HFFc6 (cell line): ENCODE results near the gene SLC23A2. TPM values are rescaled to one million over a fixed set of nuclear protein-coding genes. Genes with fewer than 3 reads are reported as not detected.

Source experiments
- DNase-seq: peaks from one replicate; pipeline ENCODE4 v3.0.0-alpha.2; 2018
- H3K27ac Mint-ChIP-seq: 2 replicates; pipeline ENCODE4 v1.8.0; 2020; ENCODE audit warnings: mild to moderate bottlenecking, mixed read lengths
- H3K27me3 Mint-ChIP-seq: 2 replicates; pipeline ENCODE4 v1.8.0; 2021; ENCODE audit warnings: mild to moderate bottlenecking, moderate library complexity, mixed read lengths; ENCODE audit not compliant: insufficient read depth
- H3K36me3 Mint-ChIP-seq: 2 replicates; pipeline ENCODE4 v1.8.0; 2021; ENCODE audit warnings: low read depth, mixed read lengths
- H3K4me1 Mint-ChIP-seq: 2 replicates; pipeline ENCODE4 v1.8.0; 2020; ENCODE audit warnings: low read depth, mixed read lengths
- H3K4me3 Mint-ChIP-seq: 2 replicates; pipeline ENCODE4 v1.8.0; 2020; ENCODE audit warnings: mild to moderate bottlenecking, moderate library complexity, mixed read lengths
- H3K9me3 Mint-ChIP-seq: 2 replicates; pipeline ENCODE4 v1.8.0; 2020; ENCODE audit warnings: mild to moderate bottlenecking, mixed read lengths
- total RNA-seq, 6 experiments: library from RNA; stranded (reverse); fragmentation: NEBNext Ultra II Directional; extraction: Animal tissue kit (Norgen Biotek cat#: 25700); gene quantifications; 2 replicates in 1 of 6; 3 replicates in 5 of 6; pipeline ENCODE4 v1.2.3, GENCODE V29; 2021
- TF ChIP-seq, protein P1 (sequence below): fragments of 200-600 bp; sonication (generic); IDR thresholded peaks from 2 replicates; pipeline ENCODE4 v1.5.0; 2021; ENCODE audit warnings: antibody characterized with exemption, mild to moderate bottlenecking

SLC23A2 gene
- total RNA-seq, 6 experiments from 2014 or later: 12.5 to 17.2 (median 15.7) TPM

DNA sequence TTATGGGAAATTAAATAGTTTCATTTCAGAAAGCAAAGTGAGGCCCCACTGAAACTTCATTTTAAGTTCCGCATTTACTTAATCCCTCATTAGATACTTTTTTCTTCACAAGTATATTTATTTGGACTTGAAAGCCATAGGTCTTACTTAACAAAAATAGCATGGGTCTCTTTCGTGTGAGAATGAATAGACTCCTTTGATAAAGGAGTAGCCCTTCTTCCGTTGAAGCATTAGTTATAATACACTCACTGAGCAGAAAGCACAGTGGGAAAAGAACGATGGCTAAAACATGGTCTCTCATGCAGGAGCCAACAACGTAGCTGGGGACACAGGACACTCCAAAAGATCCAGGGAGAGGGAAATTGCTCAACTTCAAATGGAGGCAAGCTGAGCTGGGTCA lies 130.4 kb downstream of the SLC23A2 start:
- TF ChIP-seq, protein P1, sequence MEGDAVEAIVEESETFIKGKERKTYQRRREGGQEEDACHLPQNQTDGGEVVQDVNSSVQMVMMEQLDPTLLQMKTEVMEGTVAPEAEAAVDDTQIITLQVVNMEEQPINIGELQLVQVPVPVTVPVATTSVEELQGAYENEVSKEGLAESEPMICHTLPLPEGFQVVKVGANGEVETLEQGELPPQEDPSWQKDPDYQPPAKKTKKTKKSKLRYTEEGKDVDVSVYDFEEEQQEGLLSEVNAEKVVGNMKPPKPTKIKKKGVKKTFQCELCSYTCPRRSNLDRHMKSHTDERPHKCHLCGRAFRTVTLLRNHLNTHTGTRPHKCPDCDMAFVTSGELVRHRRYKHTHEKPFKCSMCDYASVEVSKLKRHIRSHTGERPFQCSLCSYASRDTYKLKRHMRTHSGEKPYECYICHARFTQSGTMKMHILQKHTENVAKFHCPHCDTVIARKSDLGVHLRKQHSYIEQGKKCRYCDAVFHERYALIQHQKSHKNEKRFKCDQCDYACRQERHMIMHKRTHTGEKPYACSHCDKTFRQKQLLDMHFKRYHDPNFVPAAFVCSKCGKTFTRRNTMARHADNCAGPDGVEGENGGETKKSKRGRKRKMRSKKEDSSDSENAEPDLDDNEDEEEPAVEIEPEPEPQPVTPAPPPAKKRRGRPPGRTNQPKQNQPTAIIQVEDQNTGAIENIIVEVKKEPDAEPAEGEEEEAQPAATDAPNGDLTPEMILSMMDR: no peak
- DNase-seq: no peak
- no peaks in the 10 kb centered on the region for H3K9me3 Mint-ChIP-seq
- H3K4me3 Mint-ChIP-seq: no peak overlapping the region
- H3K27ac Mint-ChIP-seq: no peak overlapping the region
- peaks cover 3% of the 10 kb centered on the region; the same call in 1 of the 2 replicates for H3K27me3 Mint-ChIP-seq
- H3K4me1 Mint-ChIP-seq: no peaks in the 10 kb centered on the region
- peaks cover 32% of the 10 kb centered on the region for H3K36me3 Mint-ChIP-seq

DNA sequence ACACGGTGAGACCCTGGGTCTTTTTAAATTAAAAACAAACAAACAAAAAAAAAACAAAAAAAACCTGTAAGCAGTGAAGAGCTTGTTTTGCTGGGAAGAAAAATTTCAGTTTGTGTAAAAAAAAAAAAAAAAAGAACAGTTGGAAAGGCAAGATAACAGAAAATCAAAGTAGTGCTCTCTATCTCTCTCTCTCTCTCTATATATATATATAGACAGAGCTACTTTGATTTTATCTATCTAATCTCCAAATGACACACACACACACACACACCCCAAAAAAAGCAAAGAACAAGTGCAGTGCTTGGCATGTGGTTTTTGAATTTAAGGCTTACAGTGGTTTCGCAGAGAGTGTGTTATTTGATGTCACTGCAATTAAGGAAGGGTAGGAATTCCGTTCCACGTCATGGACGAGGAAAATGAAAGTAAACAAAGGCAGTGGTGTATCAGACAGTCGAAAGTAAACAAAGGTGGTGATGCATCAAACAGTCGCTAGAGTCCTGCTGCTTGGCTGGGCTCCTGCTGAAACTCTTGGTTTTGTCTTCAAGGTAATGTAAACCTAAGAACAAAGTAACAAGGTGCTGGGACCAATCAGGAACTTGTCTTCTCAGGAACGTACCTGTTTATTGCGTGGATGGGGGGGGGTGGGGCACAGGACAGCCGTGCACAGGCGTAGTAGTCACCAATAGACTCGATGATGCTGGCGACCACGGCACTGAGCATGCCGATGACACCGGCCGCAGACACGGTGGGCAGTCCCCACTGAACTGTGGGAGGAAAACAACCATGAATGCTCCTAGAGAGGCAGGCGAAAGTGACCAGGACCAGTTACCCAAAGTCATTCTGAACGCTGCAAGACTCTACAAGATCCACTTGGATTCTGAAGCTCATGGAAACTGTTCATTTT lies 131.8 kb downstream of the SLC23A2 start:
- TF ChIP-seq, protein P1: no peak
- H3K36me3 Mint-ChIP-seq: peaks cover 32% of the 10 kb centered on the region
- DNase-seq: no peak
- H3K27ac Mint-ChIP-seq: no peak overlapping the region
- H3K4me3 Mint-ChIP-seq: no peak overlapping the region
- no peaks in the 10 kb centered on the region for H3K9me3 Mint-ChIP-seq
- peaks cover 3% of the 10 kb centered on the region; the same call in 1 of the 2 replicates for H3K27me3 Mint-ChIP-seq
- no peaks in the 10 kb centered on the region for H3K4me1 Mint-ChIP-seq

DNA sequence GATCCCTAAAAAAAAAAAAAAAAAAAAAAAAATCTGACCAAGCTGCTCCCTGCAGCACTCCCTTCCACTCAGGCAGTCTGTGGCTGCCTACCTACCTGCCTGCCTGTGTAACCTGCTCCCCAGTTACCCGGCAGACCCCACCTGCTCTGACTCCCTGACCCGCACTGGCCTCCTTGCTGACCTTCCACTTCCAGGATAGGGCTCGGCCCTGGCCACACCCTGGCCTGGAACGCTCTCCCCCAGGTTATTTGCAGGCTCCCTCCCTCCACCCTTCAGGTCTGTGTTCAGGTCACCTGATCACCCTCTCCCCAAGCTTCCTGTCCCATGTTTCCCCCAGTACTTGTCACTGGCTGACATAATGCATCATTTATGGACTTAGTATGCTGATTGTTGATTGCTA lies 134.3 kb downstream of the SLC23A2 start:
- Mint-ChIP-seq H3K9me3 (no peaks in the 10 kb centered on the region), H3K27ac (no peak overlapping the region), H3K4me3 (no peak overlapping the region), H3K36me3 (peaks cover 25% of the 10 kb centered on the region), H3K4me1 (no peaks in the 10 kb centered on the region), H3K27me3 (peaks cover 3% of the 10 kb centered on the region; the same call in 1 of the 2 replicates)
- TF ChIP-seq, protein P1: no peak
- DNase-seq: no peak

DNA sequence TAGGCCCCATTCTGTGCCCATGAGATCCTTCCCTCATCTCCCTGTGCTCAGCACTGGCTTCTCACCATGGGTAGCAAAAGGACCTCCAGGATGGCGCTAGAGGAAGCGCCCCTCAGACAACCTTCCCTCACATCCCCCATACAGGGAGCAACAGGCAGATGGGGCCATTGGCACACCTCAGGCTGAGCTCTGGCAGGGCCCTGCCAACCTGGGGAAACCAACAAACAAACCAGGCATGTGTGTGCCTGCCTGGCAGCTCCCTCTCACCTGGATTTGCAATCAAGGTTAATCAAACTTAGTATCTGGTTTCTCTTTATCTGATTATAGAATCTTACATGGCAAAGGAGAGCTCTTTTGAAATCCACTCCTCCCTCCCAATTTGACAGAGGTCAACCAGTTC lies 134.9 kb downstream of the SLC23A2 start:
- no peak for DNase-seq
- TF ChIP-seq, protein P1: no peak
- Mint-ChIP-seq H3K9me3 (no peaks in the 10 kb centered on the region), H3K4me3 (no peak overlapping the region), H3K27me3 (peaks cover 5% of the 10 kb centered on the region; the same call in 1 of the 2 replicates), H3K36me3 (peaks cover 31% of the 10 kb centered on the region), H3K4me1 (no peaks in the 10 kb centered on the region), H3K27ac (no peak overlapping the region)

DNA sequence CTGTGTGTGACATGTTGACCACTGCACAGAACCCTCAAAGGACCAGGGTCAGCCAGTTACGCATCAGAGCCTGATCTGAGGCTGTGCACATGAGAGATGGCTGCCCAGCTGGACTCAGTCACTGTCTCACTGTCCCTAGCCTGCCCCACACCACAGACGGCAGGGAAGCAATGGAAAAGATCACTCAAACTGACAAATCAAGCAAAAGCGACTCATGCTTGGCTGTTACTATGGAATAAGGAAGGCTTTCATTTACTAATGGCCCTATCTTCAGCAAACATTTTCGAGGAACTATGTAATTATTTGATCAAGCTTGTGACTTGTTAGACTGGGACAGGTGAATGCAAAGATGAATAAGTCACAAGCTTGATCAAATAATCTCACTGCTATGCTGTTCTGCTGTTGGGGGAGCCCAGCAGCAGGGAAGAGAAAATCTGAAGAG lies 137.0 kb downstream of the SLC23A2 start:
- TF ChIP-seq, protein P1: no peak
- Mint-ChIP-seq H3K9me3 (no peaks in the 10 kb centered on the region), H3K27me3 (peaks cover 2% of the 10 kb centered on the region; the same call in 1 of the 2 replicates), H3K4me3 (no peak overlapping the region), H3K4me1 (no peaks in the 10 kb centered on the region), H3K36me3 (peaks cover 44% of the 10 kb centered on the region), H3K27ac (no peak overlapping the region)
- DNase-seq: no peak
